NCI-H1048 (cell line): ENCODE results near the gene HADHA.

Experiments
- DNase-seq: peaks from one replicate; lab custom pipeline; 2025; lab: John Stamatoyannopoulos, UW

The HADHA gene

DNA sequence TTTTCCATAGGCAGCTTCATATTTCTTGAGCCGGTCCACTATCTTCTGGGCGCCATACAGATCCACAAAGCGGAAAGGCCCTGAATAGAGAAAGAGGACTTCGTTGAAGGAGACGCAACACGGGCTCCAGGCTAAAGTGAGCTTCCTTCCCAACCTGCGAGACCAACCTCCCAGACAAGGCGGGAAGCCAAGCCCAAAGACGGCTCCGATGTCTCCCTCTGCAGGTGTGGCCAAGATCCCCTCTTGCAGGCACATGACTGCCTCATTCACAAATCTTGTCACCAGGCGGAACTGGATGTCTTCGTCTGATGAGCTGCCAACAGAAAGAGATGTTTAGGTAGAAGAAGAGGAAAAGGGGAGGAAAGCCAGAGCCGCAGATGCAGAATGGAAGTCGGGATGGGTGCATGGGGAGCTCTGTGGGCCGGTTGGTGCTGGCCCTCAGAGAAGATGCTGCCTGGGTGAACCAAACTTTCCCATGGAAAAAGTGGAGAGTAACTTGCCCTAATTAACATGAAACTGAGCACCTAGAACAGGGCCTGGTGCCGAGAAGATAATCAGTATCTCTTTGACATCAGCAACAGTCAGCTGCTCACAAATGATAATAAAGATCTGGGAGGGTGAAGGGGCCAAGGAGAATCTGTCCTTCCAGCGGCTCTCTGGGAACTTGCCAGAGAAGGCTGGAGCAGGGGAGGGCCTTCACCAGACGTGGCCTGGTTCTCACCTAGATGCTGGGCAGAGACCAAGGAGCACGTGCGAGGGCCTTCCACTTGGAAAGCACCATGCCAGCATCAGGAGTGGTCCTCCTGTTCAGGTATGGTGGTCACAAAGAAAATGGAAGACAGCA is 52.9 kb downstream of the HADHA start:
- DNase-seq = no peak

DNA sequence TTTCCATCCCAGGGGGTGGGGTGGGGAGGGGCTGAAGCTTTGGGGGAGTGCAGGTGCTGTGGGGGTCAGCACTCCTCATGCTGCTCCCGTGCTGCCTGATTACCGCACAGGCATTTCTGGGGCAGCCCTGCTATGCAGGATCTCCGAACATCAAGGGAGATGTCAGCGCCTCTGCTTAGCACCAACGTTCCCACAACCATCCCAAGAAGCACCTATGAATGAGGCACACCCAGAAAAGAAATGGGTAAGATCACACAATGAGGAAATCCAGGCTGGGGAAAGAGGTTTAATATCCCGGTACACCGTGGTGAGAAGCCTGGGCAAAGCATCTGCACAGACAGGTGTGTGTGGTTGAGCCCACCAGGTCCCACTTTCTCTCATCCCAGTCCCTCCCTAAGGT is 54.1 kb downstream of the HADHA start:
- no peak for DNase-seq

DNA sequence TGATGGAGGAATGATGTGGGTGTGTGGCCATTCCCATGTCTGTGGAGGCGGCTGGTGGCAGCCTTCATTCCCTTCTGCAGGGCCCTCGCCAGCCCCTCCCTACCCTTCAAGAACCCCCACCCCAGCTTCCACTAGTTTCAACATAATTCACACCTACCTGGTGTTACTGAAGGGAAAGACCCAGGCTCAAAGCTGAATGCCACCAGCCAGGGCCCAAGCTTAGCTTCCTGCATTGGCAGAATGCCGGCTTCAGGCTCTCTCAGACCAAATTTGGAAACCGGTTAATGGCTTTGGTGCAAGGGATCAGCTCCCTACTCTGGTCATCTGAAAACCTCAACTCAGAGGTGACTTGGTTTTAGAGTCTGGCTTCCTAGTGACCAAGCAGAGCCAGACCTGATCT is 54.7 kb downstream of the HADHA start:
- no peak for DNase-seq

DNA sequence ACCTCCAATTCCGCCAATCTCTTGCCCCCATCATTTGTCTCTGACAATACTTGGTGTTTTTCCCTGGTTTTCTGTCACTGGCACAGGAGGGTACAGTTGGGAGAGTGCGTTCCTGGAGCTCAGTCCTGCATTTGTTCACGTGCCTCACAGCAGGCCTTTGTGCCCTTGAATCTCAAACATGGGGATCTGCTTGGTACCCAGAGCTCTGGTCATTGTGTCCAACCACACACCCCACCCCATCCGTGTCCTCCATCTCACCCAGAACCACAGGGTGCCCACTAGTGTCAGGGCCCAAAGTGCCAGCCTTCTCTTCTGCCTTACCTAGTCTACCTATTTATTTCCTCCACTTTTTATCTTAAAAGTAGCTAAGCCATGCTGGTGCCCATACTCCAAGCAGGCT is 55.3 kb downstream of the HADHA start:
- DNase-seq = no peak

DNA sequence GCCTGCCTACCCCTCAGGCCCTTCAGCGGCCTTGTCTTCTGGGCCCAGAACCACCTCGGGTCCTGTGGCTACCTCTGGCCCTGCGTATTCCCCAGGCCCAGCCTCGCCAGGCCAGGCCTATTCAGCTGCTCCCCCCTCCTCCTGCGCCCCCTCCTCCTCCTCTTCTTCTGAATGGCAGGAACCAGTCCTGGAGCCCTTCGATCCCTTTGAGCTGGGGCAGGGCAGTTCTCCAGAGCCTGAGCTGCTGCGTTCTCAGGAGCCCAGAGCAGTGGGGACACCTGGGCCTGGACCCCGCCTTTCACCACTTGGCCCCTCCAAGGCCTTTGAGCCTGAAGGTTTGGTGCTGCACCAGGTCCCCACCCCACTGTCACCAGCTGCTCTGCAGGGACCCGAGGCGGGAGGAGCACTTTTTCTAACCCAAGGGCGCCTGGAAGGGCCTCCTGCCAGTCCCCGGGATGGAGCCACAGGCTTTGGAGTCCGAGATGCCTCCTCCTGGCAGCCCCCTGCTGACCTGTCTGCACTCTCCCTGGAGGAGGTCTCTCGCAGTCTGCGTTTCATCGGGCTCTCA is 56.8 kb downstream of the HADHA start:
- DNase-seq = no peak

DNA sequence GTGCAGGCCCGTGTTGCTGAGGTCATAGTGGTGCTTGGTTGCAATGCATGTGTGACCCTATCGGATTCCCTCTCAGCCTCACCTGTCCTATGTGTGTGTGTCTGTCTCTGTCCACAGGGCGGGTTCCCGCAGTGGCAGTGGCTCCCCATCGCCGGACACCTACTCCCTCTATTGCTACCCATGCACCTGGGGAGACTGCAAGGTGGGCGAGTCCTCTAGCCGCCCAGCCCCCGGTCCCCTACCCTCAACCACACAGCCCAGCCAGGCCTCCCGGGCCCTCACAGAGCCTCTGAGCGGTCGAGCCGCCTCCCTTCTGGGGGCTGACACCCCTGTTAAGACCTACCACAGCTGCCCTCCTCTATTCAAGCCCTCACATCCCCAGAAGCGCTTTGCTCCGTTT is 57.3 kb downstream of the HADHA start:
- DNase-seq = no peak

DNA sequence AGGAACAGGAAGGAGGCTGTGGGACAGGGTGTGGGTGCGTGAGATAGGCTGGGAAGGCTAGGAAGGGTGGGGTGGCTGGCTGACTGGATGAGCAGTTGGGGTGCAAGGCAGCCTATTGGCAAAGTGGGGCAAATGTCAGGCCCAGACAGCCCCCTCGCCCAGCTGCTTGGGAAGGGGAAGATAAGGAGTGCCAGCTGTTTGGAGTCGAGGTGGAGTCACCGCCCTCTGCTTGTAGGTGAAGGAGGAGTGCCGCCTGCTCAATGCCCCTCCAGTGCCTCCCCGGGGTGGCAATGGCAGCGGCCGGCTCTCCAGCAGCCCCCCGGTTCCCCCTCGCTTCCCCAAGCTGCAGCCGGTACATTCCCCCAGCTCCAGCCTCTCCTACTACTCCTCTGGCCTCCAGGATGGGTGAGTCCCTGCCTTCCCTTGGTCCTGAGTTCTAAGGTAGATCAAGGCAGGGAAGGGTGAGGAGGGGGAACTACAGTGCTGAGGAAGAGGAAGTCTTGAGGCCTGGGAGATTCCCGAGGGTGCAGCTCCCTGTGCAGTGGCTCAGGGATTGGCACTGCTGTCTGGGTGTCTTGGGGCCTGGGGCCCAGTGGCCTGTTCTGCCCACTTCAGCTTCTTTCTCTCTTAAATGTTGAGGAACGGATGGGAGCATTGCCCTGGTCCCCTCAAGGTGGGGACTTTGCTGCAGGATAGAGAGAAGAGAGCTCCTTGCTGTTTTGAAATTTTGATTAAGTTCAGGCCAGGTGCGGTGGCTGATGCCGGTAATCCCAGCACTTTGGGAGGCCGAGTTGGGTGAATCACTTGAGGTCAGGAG is 58.3 kb downstream of the HADHA start:
- DNase-seq = no peak

DNA sequence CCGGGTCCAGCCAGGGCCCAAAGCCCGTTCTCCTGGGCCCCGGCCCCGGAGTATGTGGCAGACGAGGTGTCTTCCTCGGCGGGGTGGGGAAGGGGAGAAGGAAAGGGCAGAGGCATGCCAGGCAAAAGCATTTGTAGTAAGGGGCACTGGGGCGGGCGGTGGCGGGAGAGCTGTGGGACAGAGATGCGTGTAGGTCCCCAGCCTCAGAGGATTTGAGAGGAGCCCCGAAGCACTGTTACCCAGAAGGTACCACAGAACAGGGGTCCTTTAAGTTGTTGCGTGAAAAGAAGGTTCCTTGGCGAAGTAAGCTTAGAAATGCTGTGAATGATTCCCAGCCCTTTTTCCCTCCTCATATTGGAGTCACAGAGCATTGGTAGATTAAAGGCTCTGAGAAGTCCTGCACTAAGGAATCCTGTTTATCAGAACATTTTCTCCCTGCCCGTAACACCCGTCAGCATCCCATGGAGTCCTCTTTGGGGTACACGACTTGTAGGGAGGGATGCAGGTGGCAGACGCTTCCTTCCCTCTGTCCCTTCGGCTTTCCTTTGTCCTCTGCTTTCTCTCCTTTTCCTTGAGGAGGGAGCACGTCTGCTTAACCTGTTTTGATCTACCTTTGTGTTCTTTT is 59.0 kb downstream of the HADHA start:
- DNase-seq = no peak

DNA sequence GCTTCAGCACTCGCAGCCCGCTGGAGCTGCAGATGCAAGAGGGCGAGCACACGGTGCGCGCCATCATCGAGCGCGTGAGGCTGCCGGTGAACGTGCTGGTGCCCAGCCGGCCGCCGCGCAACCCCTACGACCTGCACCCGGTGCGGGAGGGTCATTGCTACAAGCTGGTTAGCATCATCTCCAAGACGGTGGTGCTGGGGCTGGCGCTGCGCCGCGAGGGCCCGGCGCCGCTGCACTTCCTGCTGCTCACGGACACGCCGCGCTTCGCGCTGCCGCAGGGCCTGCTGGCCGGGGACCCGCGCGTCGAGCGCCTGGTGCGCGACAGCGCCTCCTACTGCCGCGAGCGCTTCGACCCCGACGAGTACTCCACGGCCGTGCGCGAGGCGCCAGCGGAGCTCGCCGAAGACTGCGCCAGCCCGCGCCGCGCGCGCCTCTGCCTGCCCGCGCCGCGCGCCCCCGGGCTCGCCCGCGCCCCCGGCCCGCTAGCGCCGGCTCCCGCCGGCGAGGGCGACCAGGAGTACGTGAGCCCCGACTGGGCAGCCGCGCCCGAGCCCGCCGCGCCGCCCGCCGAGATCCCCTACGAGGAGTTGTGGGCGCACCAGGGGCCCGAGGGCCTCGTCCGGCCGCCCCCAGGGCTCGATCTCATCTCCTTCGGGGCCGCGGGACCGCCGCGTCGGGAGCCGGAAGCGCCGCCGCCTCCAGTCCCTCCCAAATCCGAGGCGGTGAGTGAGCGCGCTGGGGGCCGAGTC is 59.7 kb downstream of the HADHA start:
- DNase-seq = no peak

DNA sequence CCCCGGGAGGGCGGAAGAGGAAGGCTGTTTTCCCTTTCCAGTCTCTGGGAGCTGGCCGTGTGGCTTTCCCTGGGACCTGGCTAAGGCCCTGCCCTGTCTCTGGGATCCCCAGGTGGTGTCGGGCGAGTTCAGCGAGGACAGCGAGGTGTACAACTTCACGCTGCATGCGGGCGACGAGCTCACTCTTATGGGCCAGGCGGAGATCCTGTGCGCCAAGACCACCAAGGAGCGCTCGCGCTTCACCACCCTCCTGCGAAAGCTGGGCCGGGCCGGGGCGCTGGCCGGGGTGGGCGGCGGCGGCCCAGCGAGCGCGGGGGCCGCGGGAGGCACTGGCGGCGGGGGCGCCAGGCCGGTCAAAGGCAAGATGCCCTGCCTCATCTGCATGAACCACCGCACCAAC is 60.3 kb downstream of the HADHA start:
- DNase-seq = no peak

DNA sequence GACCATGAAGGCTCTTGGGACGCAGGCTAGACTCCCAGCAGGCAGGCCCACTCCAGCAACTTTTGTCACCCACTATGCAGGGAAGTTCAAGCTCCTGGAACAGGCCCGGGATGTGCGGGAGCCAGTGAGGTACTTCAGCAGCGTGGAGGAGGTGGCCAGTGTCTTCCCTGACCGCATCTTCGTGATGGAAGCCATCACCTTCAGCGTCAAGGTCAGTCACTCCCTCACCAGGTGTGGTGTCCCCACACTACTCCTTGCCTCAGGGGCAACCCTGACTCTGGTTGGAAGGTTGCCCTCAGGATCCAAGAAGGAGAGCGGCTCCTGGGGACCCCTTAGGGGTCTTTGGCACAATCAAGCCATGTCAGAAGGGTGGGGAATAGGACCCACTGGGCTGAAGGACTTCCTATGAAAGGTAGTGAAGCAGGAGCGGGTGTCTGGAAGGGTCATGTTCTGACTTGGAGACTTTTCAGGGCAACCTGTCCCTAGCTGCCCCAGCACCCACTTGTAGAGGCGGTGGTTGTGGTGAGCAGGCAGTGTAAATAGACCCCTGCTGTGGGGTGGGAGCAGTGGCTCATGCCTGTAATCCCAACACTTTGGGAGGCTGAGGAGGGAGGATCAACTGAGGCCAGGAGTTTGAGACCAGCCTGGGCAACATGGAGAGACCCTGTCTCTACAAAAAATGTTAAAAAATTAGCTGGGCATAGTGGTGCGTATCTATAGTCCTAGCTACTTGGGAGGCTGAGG is 61.4 kb downstream of the HADHA start:
- no peak for DNase-seq

DNA sequence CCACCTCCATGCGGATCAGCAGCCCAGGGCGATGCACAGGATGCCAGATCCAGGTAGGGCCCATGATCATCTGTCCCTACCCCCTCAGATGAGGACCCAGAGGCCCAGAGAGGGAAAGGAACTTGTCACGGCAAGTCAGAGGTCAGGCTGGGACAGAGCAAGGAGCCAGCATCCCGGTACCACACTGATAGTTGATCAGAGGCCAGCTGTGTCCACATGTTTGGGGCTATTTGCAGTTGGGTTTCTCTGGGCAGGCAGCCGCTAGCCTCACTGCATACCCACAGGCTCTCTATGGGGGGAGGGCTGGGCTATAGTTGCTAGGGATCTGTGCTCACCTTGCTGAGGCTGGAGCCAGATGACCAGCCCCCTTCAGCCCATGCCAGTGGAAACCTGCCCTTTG is 62.0 kb downstream of the HADHA start:
- DNase-seq = no peak

DNA sequence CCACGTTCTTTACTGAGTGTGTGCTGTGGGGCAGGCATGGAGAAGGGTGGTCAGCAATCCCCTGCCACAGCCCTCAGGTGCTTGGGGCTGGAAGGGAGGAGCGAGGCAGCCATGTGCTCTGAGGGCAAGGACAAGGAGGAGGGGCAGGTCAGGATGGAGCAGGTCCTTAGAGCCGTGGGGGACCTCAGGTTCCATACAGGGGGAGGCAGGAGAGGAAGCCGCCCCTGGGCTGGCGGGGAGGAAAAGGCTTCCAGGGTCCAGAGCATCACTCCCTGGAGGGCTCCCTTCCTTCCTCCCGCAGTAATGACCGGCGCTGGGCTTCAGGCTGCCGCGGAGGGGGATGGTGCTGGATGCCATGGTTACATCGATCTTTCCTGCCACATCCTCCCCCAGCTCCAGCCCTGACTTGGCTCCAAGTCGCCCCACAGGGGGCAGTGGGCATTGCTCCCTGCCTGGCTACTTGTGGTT is 65.0 kb downstream of the HADHA start:
- no peak for DNase-seq

DNA sequence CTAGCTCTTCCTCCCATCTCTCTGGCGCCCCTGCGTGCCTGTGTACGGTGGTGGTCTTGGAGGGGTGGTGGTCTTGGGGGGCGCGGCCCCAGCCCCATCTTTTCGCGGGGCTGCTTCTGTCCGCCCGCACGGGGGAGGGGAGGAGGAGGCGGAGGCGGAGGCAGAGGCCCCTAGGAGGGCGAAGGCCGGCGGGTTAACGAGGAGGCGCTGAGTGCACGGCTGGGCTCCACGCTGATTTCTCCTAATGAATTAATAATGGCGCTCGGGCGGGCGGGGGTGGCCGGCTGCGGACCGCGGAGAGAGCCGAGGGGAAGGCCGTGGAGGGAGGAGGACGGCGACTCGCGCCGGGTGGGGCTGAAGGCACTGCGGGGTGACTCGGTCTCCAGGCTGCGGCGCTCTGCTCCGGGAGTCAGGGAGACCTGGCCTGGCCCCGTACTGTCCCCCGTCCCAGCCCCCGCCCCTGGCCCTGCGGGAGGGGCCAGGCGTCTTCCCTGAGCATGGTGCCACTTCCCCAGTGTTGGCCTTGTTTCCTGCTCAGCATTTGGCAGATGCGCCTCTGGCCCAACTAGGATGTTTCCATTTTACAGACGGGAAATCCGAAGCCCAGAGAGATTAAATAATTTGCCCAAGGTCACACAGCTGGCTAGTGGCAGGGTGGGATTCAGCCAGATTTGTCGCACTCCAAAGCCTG is 65.5 kb downstream of the HADHA start:
- DNase-seq = no peak

DNA sequence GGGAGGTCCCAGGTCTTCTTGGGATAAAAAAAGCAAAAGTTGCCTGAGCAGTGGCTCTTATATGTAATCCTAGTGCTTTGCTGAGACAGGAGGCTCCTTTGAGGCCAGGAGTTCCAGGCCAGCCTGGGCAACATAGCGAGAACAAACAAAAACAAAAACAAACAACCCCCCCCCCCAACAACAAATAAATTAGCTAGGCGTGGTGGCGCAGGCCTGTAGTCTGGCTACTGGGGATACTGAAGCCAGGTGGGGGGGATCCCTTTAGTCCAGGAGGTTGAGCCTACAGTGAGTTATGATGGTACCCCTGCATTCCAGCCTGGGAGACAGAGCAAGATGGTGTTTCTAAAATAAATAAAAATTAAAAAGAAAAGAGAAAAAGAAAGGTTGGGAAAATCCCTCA is 66.2 kb downstream of the HADHA start:
- DNase-seq = no peak

DNA sequence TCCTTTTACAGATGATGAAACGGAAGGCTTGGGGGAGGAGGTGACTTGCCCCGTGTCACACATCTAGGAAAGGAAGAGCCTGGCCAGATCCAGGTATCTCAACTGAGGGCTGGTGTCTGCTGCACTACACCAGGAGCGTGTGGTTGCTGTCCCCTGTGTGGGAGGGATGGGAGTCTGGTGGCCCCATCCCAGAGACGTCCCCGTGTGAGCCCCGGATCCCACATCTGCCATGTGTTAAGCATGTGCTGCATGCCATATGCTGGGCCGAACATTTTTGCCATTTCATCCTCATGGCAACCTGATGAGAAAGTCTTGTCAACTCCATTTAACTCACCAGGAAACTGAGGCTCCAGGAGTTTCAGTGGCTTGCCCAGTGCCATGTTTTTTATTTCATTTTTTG is 67.3 kb downstream of the HADHA start:
- DNase-seq = no peak

DNA sequence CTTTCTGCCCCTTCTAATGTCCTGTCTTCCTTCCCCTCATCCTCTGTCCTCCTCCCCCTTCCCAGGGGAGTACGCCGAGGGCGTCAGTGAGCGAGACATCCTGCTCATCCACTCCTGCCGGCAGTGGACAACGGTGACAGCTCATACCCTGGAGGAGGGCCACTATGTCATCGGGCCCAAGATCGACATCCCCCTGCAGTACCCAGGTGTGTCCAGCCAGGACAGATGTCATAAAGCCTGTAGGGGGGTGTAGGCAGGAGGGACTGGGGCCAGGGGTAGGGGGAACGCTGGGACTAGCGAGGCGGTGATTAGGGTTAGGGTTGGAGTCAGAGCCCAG is 68.2 kb downstream of the HADHA start:
- no peak for DNase-seq

DNA sequence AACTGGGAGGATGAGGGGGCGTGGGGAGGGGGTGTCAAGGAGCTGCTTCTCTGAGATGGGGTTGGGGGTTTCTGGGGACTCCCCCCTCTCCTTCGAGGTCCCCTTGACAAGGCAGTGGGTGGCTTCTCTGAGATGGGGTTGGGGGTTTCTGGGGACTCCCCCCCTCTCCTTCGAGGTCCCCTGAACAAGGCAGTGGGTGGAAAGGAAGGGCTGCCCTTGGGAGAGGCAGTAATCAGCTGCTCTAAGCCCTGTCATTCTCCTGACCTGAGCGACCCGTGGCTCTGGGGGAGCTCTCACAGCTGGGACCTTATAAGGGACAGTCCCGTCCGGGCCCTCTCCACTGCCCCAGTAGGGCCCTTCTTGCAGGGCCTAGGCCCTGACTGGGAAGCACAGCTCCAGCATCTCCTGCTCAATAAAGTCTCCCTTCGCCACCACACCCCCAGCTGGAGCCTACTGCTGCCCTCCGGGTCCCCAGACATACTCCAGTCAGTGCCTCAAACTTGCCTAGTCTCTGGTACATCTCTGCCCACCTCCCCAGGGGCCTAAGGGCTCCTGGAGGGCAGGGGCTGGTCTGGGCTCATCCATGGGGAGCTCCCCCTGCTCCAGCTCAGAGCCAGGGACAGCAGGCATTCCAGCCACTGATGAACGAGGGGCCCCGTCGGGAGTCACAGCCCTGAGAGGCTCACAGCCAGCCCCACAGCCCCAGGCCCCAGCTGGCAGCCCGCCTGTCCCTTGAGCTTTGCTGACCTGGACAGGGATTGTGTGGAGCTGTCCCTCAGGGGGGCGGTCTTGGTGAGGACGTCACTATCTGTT is 68.8 kb downstream of the HADHA start:
- DNase-seq = no peak

DNA sequence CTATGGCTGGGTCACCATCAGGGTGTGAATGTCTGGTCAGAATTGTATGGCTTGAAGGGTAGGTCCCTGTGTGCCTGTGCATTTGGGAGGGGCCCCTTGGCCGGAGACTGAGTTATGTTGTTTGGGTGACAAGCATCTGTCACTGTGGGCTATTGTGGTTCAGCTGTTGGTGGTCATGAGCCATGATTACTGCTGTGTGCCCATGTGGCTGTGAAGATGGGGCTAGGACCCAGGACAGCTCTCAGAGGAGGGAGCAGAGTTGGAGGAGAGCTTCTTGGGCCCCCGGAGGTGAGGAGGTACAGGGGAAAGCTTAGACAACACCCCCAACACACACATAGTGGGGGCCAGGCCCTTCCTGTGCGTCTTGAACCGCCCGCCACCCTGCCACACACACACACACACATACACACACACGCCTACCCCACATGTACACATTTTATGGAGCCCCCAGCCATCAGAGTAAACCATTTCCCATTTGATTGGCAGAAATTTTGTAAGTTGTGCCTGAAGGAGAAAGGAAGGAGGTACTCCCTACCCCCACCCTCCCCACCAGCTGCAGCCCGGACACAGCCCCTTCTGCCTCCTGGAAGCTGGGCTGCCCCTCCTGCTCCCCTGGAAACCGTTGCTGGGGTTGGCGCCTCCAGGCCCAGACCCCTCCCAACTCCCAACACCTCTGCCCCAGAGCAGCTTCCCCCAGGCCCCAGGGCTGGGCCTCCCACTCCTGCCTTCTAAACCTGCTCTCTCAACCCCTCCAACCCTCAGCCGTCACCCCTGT is 69.6 kb downstream of the HADHA start:
- DNase-seq = no peak
